ENCODE data around the gene DLX1.

DLX1 gene

GRCh38 chr2:172116107-172116506 lies 30.8 kb downstream of the DLX1 start:
- Histone ChIP-seq H3K9ac (no peak overlapping the region), H2AFZ (no peak overlapping the region), H3K27me3 (ENCODE audit: control insufficient read depth, insufficient read depth, low read length) (no peaks in the 10 kb centered on the region), H3K4me1 (no peaks in the 10 kb centered on the region), H3K4me2 (ENCODE audit: low read length) (no peak overlapping the region), H3K4me3 (ENCODE audit: low read depth, low read length) (no peak overlapping the region), H3K9me3 (ENCODE audit: control insufficient read depth, low read length) (no peaks in the 10 kb centered on the region), H3K79me2 (no peaks in the 10 kb centered on the region), H3K36me3 (ENCODE audit: control insufficient read depth, insufficient read depth, low read length) (no peaks in the 10 kb centered on the region), H3K27ac (no peak overlapping the region)
- no peak for TF ChIP-seq CTCF (IDR thresholded peaks at IDR 0.05)

GRCh38 chr2:172119089-172119488 lies 33.8 kb downstream of the DLX1 start:
- Histone ChIP-seq H3K4me2 (ENCODE audit: low read length) (no peak overlapping the region), H3K79me2 (no peaks in the 10 kb centered on the region), H3K4me3 (ENCODE audit: low read depth, low read length) (no peak overlapping the region), H3K4me1 (no peaks in the 10 kb centered on the region), H3K27ac (no peak overlapping the region), H3K36me3 (ENCODE audit: control insufficient read depth, insufficient read depth, low read length) (no peaks in the 10 kb centered on the region), H2AFZ (no peak overlapping the region), H3K27me3 (ENCODE audit: control insufficient read depth, insufficient read depth, low read length) (no peaks in the 10 kb centered on the region), H3K9me3 (ENCODE audit: control insufficient read depth, low read length) (no peaks in the 10 kb centered on the region), H3K9ac (no peak overlapping the region)
- no peak for TF ChIP-seq CTCF (IDR thresholded peaks at IDR 0.05)

- Histone ChIP-seq H3K27ac (no peak overlapping the region), H3K9ac (no peak overlapping the region), H3K79me2 (no peaks in the 10 kb centered on the region), H3K4me3 (ENCODE audit: low read depth, low read length) (no peak overlapping the region), H3K36me3 (ENCODE audit: control insufficient read depth, insufficient read depth, low read length) (no peaks in the 10 kb centered on the region), H3K4me1 (no peaks in the 10 kb centered on the region), H3K27me3 (ENCODE audit: control insufficient read depth, insufficient read depth, low read length) (no peaks in the 10 kb centered on the region), H2AFZ (no peak overlapping the region), H3K9me3 (ENCODE audit: control insufficient read depth, low read length) (no peaks in the 10 kb centered on the region), H3K4me2 (ENCODE audit: low read length) (no peak overlapping the region)
- no peak for TF ChIP-seq CTCF (IDR thresholded peaks at IDR 0.05)
These were observed 34.8 kb downstream of the DLX1 start for GRCh38 chr2:172120118-172120517.

GRCh38 chr2:172128484-172128883 lies 43.2 kb downstream of the DLX1 start:
- Histone ChIP-seq H3K79me2 (no peaks in the 10 kb centered on the region), H3K9me3 (ENCODE audit: control insufficient read depth, low read length) (no peaks in the 10 kb centered on the region), H2AFZ (no peak overlapping the region), H3K27me3 (ENCODE audit: control insufficient read depth, insufficient read depth, low read length) (no peaks in the 10 kb centered on the region), H3K27ac (no peak overlapping the region), H3K4me3 (ENCODE audit: low read depth, low read length) (no peak overlapping the region), H3K9ac (no peak overlapping the region), H3K36me3 (ENCODE audit: control insufficient read depth, insufficient read depth, low read length) (no peaks in the 10 kb centered on the region), H3K4me2 (ENCODE audit: low read length) (no peak overlapping the region), H3K4me1 (no peaks in the 10 kb centered on the region)
- no peak for TF ChIP-seq CTCF (IDR thresholded peaks at IDR 0.05)

- Histone ChIP-seq H3K9me3 (ENCODE audit: control insufficient read depth, low read length) (no peaks in the 10 kb centered on the region), H3K27me3 (ENCODE audit: control insufficient read depth, insufficient read depth, low read length) (no peaks in the 10 kb centered on the region), H3K9ac (no peak overlapping the region)
These were observed 44.1 kb downstream of the DLX1 start for GRCh38 chr2:172129404-172129803.

More at GRCh38 chr2:172129404-172129803, 44.1 kb downstream of the DLX1 start:
- Histone ChIP-seq H3K4me3 (ENCODE audit: low read depth, low read length) (no peak overlapping the region), H3K79me2 (no peaks in the 10 kb centered on the region), H2AFZ (no peak overlapping the region), H3K4me2 (ENCODE audit: low read length) (no peak overlapping the region), H3K4me1 (no peaks in the 10 kb centered on the region), H3K36me3 (ENCODE audit: control insufficient read depth, insufficient read depth, low read length) (no peaks in the 10 kb centered on the region), H3K27ac (no peak overlapping the region)
- no peak for TF ChIP-seq CTCF (IDR thresholded peaks at IDR 0.05)
